HL-60 (cell line): Measurements from ENCODE around the gene CSAD.

Source experiments
- GABPA ChIP-seq: IDR thresholded peaks from 2 replicates; pipeline ENCODE4 v1.6.1; 2012; ENCODE audit warnings: low read depth
- POLR2AphosphoS5 ChIP-seq: IDR thresholded peaks from 2 replicates; pipeline ENCODE4 v1.6.1; 2012; ENCODE audit warnings: low read depth
- SPI1 ChIP-seq: IDR thresholded peaks from 2 replicates; pipeline ENCODE4 v1.6.1; 2012; ENCODE audit warnings: low read depth, mild to moderate bottlenecking, borderline replicate concordance
- TF ChIP-seq, protein P1 (sequence below): IDR thresholded peaks from one replicate; pipeline ENCODE4 v1.5.1; 2011; ENCODE audit warnings: low read length, control low read depth, inconsistent platforms; ENCODE audit not compliant: insufficient read depth
- TF ChIP-seq, protein P2 (sequence below): IDR thresholded peaks from 2 replicates; pipeline ENCODE4 v1.6.1; 2012; ENCODE audit warnings: low read depth; ENCODE audit not compliant: insufficient replicate concordance

DNA sequence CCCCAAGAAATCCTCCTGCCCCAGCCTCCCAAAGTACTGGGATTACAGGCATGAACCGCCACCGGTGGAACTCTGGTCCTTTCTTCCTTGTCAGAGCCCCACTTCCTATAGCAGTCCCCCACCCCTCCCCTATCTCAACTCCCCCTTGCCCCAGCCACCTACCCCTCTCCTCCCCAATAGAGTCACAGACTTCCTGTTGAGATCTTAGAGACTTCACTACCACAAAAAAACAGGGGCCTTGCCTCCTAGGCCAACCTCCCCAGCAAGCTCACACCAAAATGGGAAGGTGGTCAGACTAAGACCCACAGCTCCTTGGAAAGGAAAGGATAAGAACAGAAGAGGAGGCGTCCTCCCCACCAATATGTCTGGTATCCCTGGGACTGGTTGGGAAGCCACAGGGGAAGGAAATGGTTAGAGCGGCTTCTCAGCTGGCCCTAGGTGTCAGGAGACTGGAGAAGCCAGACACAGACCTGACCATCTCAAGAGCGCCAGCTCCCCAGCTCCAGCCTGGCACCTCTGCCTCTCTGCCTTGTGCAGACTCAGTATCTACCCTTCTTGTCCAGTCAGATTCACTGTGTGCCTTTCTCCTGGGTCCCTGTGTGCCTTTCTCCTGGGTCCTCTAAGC is 17.9 kb upstream of the CSAD start:
- TF ChIP-seq, protein P1, sequence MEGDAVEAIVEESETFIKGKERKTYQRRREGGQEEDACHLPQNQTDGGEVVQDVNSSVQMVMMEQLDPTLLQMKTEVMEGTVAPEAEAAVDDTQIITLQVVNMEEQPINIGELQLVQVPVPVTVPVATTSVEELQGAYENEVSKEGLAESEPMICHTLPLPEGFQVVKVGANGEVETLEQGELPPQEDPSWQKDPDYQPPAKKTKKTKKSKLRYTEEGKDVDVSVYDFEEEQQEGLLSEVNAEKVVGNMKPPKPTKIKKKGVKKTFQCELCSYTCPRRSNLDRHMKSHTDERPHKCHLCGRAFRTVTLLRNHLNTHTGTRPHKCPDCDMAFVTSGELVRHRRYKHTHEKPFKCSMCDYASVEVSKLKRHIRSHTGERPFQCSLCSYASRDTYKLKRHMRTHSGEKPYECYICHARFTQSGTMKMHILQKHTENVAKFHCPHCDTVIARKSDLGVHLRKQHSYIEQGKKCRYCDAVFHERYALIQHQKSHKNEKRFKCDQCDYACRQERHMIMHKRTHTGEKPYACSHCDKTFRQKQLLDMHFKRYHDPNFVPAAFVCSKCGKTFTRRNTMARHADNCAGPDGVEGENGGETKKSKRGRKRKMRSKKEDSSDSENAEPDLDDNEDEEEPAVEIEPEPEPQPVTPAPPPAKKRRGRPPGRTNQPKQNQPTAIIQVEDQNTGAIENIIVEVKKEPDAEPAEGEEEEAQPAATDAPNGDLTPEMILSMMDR = no peak
- TF ChIP-seq, protein P2, sequence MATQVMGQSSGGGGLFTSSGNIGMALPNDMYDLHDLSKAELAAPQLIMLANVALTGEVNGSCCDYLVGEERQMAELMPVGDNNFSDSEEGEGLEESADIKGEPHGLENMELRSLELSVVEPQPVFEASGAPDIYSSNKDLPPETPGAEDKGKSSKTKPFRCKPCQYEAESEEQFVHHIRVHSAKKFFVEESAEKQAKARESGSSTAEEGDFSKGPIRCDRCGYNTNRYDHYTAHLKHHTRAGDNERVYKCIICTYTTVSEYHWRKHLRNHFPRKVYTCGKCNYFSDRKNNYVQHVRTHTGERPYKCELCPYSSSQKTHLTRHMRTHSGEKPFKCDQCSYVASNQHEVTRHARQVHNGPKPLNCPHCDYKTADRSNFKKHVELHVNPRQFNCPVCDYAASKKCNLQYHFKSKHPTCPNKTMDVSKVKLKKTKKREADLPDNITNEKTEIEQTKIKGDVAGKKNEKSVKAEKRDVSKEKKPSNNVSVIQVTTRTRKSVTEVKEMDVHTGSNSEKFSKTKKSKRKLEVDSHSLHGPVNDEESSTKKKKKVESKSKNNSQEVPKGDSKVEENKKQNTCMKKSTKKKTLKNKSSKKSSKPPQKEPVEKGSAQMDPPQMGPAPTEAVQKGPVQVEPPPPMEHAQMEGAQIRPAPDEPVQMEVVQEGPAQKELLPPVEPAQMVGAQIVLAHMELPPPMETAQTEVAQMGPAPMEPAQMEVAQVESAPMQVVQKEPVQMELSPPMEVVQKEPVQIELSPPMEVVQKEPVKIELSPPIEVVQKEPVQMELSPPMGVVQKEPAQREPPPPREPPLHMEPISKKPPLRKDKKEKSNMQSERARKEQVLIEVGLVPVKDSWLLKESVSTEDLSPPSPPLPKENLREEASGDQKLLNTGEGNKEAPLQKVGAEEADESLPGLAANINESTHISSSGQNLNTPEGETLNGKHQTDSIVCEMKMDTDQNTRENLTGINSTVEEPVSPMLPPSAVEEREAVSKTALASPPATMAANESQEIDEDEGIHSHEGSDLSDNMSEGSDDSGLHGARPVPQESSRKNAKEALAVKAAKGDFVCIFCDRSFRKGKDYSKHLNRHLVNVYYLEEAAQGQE = no peak
- TF ChIP-seq POLR2AphosphoS5 (no peak), GABPA (no peak), SPI1 (no peak)
